ENCODE data around the gene SOD2. TPM values are rescaled to one million over a fixed set of nuclear protein-coding genes. Genes with fewer than 3 reads are reported as not detected.

Gene SOD2
- polyA plus RNA-seq (2012; rRNA removed), result 26.8 and 29.0 TPM in 2 replicates
- 47.2 and 55.1 TPM in 2 replicates for polyA plus RNA-seq (2012; cell fraction: cytosol; rRNA removed)
- polyA plus RNA-seq (2012; cell fraction: nucleus; rRNA removed), result 21.7 and 30.3 TPM in 2 replicates

GRCh38 chr6:159693128-159693893, at the start of gene SOD2:
SOD2 (minus strand) TSS chr6:159693241; CDS start chr6:159693167, 74 bp downstream.
- POLR2A ChIA-PET, result interaction anchor here (1.2 to 2.2 kb wide), 2 partner anchors 33 to 97 kb away, joined by 6 to 12 read pairs; partner anchors contain the start of genes MRPL18, TCP1 and WTAP
- 9% methylated on average over 15 of the region's 74 CpGs for WGBS (ENCODE audit: low lambda C conversion rate)
- Histone ChIP-seq H3K4me1 (ENCODE audit: control insufficient read depth in 1 of 2, insufficient read depth in 2 of 2, low read depth in 1 of 2, low read length in 1 of 2) (peaks cover 5 to 10% of the 10 kb centered on the region in 2 experiments; a peak in 3 of 4 replicates), H3K4me3 (ENCODE audit: low read depth in 2 of 2, low read length in 1 of 2) (peak within 1 kb of the TSS; percentile 74 to 80), H3K9ac (peak within 1 kb of the TSS; percentile 77), H3K27ac (ENCODE audit: low read depth in 2 of 2, low read length in 1 of 2) (peak within 1 kb of the TSS; percentile 68 to 91), H3F3A (replicated peaks; ENCODE audit: insufficient read depth) (peaks cover 4% of the 10 kb centered on the region), H3K9me2 (no peaks in the 10 kb centered on the region), H3K79me2 (ENCODE audit: insufficient read depth) (peaks cover 49% of the 10 kb centered on the region), H3K36me3 (replicated peaks in 1 of 2; ENCODE audit: control insufficient read depth in 1 of 2, insufficient read depth in 2 of 2, low read length in 1 of 2) (peaks cover 0 to 6% of the 10 kb centered on the region in 2 experiments), H4K20me1 (ENCODE audit: insufficient read depth) (no peaks in the 10 kb centered on the region; the same call in 1 of the 2 replicates), H3K27me3 (ENCODE audit: insufficient read depth) (no peaks in the 10 kb centered on the region), H2AFZ (ENCODE audit: low read depth) (peak within 1 kb of the TSS; percentile 89), H3K4me2 (peak within 1 kb of the TSS; percentile 97), H3K9me3 (no peaks in the 10 kb centered on the region)
- TF ChIP-seq FOSL2 (IDR thresholded peaks at IDR 0.05; ENCODE audit: borderline replicate concordance, low read depth), result no peak
- peak; percentile 70 for TF ChIP-seq TAF1 (IDR thresholded peaks at IDR 0.05; ENCODE audit: borderline replicate concordance, low read depth, low read length)
- no peak for TF ChIP-seq RCOR1 (IDR thresholded peaks at IDR 0.05; ENCODE audit: low read length)
- peak; percentile 73 for TF ChIP-seq POLR2AphosphoS5 (IDR thresholded peaks at IDR 0.05; ENCODE audit: low read depth, low read length)
- peak; percentile 40; the same call in 1 of the 2 replicates for TF ChIP-seq REST (IDR thresholded peaks at IDR 0.05; ENCODE audit: low read depth, low read length)
- TF ChIP-seq, protein P1, sequence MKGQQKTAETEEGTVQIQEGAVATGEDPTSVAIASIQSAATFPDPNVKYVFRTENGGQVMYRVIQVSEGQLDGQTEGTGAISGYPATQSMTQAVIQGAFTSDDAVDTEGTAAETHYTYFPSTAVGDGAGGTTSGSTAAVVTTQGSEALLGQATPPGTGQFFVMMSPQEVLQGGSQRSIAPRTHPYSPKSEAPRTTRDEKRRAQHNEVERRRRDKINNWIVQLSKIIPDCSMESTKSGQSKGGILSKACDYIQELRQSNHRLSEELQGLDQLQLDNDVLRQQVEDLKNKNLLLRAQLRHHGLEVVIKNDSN (IDR thresholded peaks at IDR 0.05; ENCODE audit: borderline replicate concordance, low read depth), result no peak
- 0 out of 4 replicates have a peak, but pooled peaks of 1 of the 2 experiments have one; percentile 18 for TF ChIP-seq EP300 (IDR thresholded peaks at IDR 0.05; ENCODE audit: borderline replicate concordance in 1 of 2, low read depth in 1 of 2, low read length in 1 of 2)
- 0 out of 2 replicates have a peak, but pooled peaks have one; percentile 20 for TF ChIP-seq MAX (IDR thresholded peaks at IDR 0.05; ENCODE audit: low read depth)
- TF ChIP-seq SIN3A (IDR thresholded peaks at IDR 0.05; ENCODE audit: borderline replicate concordance, low read depth, low read length), result peak; percentile 61; the same call in 1 of the 2 replicates
- CTCF ChIA-PET, result interaction anchor here (1.0 to 4.4 kb wide), 3 partner anchors 11 to 159 kb away, joined by 3 to 24 read pairs (median 18); no protein-coding TSS in a partner anchor
- DNase-seq, result peak; percentile 93
